ENCODE results near the gene MYO10.

Gene MYO10

GRCh38 chr5:16625096-16625495 is 311.0 kb downstream of the MYO10 start:
- no peak for TF ChIP-seq CTCF (IDR thresholded peaks at IDR 0.05; ENCODE audit: insufficient read depth, low read length, poor library complexity, severe bottlenecking)
- no peak for DNase-seq (ENCODE audit: extremely low read depth, insufficient read length)
- Histone ChIP-seq H3K4me3 (replicated peaks; ENCODE audit: low read depth, low read length) (no peak overlapping the region), H3K36me3 (ENCODE audit: control insufficient read depth, insufficient read depth, low read length) (no peaks in the 10 kb centered on the region), H3K27me3 (replicated peaks; ENCODE audit: control insufficient read depth, insufficient read depth, low read length) (no peaks in the 10 kb centered on the region)

GRCh38 chr5:16619136-16619535 is 317.0 kb downstream of the MYO10 start:
- DNase-seq (ENCODE audit: extremely low read depth, insufficient read length), result no peak
- TF ChIP-seq CTCF (IDR thresholded peaks at IDR 0.05; ENCODE audit: insufficient read depth, low read length, poor library complexity, severe bottlenecking), result no peak
- no peak overlapping the region for H3K4me3 ChIP-seq (replicated peaks; ENCODE audit: low read depth, low read length)
- H3K36me3 ChIP-seq (ENCODE audit: control insufficient read depth, insufficient read depth, low read length), result no peaks in the 10 kb centered on the region
- H3K27me3 ChIP-seq (replicated peaks; ENCODE audit: control insufficient read depth, insufficient read depth, low read length), result no peaks in the 10 kb centered on the region; the same call in 1 of the 2 replicates

- H3K4me3 ChIP-seq (replicated peaks; ENCODE audit: low read depth, low read length), result no peak overlapping the region
- H3K36me3 ChIP-seq (ENCODE audit: control insufficient read depth, insufficient read depth, low read length), result no peaks in the 10 kb centered on the region
- no peaks in the 10 kb centered on the region; the same call in 1 of the 2 replicates for H3K27me3 ChIP-seq (replicated peaks; ENCODE audit: control insufficient read depth, insufficient read depth, low read length)
- TF ChIP-seq CTCF (IDR thresholded peaks at IDR 0.05; ENCODE audit: insufficient read depth, low read length, poor library complexity, severe bottlenecking), result no peak
- DNase-seq (ENCODE audit: extremely low read depth, insufficient read length), result no peak
These were observed 317.8 kb downstream of the MYO10 start for GRCh38 chr5:16618138-16618897.

GRCh38 chr5:16617274-16617968 is 318.7 kb downstream of the MYO10 start:
- Histone ChIP-seq H3K4me3 (replicated peaks; ENCODE audit: low read depth, low read length) (peak overlapping the region; percentile 8; the same call in 1 of the 2 replicates), H3K27me3 (replicated peaks; ENCODE audit: control insufficient read depth, insufficient read depth, low read length) (no peaks in the 10 kb centered on the region; the same call in 1 of the 2 replicates), H3K36me3 (ENCODE audit: control insufficient read depth, insufficient read depth, low read length) (no peaks in the 10 kb centered on the region)
- no peak for TF ChIP-seq CTCF (IDR thresholded peaks at IDR 0.05; ENCODE audit: insufficient read depth, low read length, poor library complexity, severe bottlenecking)
- peak; percentile 14 for DNase-seq (ENCODE audit: extremely low read depth, insufficient read length)

- DNase-seq (ENCODE audit: extremely low read depth, insufficient read length), result peak; percentile 71
- Histone ChIP-seq H3K4me3 (replicated peaks; ENCODE audit: low read depth, low read length) (peak within 1 kb of the TSS; percentile 56), H3K27me3 (replicated peaks; ENCODE audit: control insufficient read depth, insufficient read depth, low read length) (no peaks in the 10 kb centered on the region; the same call in 1 of the 2 replicates), H3K36me3 (ENCODE audit: control insufficient read depth, insufficient read depth, low read length) (no peaks in the 10 kb centered on the region)
- no peak for TF ChIP-seq CTCF (IDR thresholded peaks at IDR 0.05; ENCODE audit: insufficient read depth, low read length, poor library complexity, severe bottlenecking)
These were observed 319.4 kb downstream of the MYO10 start, which contains the start of gene RETREG1 for GRCh38 chr5:16616536-16617273. Gene RETREG1 (minus strand): TSS chr5:16616997. CDS start chr5:16616971, 26 bp downstream.

Measured in GM06990 (cell line).